HG03139 (cell line): ENCODE results near the gene CNIH1.
"Not testable (repeated sequence)": the region's sequence is repeated elsewhere in the genome, so short reads cannot be mapped to it uniquely, and the experiment has no call there.

Experiments used
- ATAC-seq: cut with Tn5 transposase; IDR thresholded peaks from one replicate; pipeline ENCODE4 v1.9.1; 2021; ENCODE audit not compliant: unreplicated experiment

The CNIH1 gene

GRCh38 chr14:54385556-54385955 is 55.6 kb downstream of the CNIH1 start:
- no peak for ATAC-seq

DNA sequence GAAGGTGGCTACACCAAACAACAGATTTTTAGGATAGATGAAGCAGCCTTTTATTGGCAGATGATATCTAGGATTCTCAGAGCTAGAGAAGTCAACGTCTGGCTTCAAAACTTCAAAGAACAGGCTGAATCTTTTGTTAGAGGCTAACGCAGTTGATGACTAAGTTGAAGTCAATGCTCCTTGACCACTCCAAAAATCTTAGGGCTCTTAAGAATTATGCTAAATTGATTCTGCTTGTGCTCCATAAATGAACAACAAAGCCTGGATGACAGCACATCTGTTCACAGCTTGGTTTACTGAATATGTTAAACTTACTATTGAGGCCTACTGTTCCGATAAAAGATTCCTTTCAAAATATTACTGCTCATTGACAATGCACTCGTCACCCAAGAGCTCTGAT is 57.3 kb downstream of the CNIH1 start:
- no peak for ATAC-seq

- no peak for ATAC-seq
Observed at GRCh38 chr14:54381821-54382220, 59.4 kb downstream of the CNIH1 start.

GRCh38 chr14:54380558-54380957 is 60.6 kb downstream of the CNIH1 start:
- ATAC-seq = not testable (repeated sequence)

GRCh38 chr14:54378893-54379292 is 62.3 kb downstream of the CNIH1 start:
- not testable (repeated sequence) for ATAC-seq

DNA sequence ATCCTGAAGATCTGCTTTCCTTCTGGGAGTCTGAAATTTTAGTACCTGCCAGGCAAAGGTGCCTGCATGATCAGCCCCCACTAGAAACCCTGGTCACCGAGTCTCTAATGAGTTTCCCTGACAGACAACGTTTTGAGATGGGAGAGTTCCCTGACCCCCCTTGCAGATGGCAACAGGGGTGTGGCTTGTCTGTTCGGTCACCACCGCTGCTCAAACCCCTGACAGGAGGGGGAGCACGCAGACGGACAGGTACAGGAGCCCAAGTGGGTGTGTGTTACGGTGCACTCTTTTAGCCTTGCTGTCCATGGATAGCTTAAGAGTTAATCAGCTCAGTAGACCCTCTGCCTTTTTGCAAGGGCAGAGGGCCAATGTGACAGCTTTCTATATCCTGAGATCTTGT is 63.7 kb downstream of the CNIH1 start:
- no peak for ATAC-seq

GRCh38 chr14:54374117-54374884 is 66.9 kb downstream of the CNIH1 start:
- no peak for ATAC-seq
